H1 (cell line): Measurements from ENCODE around the gene GUCY1A2. TPM values are rescaled to one million over a fixed set of nuclear protein-coding genes. Genes with fewer than 3 reads are reported as not detected.

ENCODE experiments used
- ATF3 ChIP-seq: IDR thresholded peaks from 2 replicates; pipeline ENCODE4 v1.6.1; 2011; ENCODE audit warnings: low read depth, mild to moderate bottlenecking, low read length; ENCODE audit not compliant: insufficient read depth
- CHD7 ChIP-seq: fragments of 300-600 bp; sonication (generic); IDR thresholded peaks from 2 replicates; pipeline ENCODE4 v1.7.1; 2012; ENCODE audit warnings: low read length, moderate library complexity, mild to moderate bottlenecking, inconsistent platforms; ENCODE audit not compliant: insufficient replicate concordance
- E2F6 ChIP-seq: IDR thresholded peaks from 2 replicates; pipeline ENCODE4 v1.6.1; 2012; ENCODE audit warnings: inconsistent platforms
- POLR2AphosphoS5 ChIP-seq: IDR thresholded peaks from 2 replicates; pipeline ENCODE4 v1.6.1; 2011; ENCODE audit warnings: low read depth, low read length
- RNF2 ChIP-seq: fragments of 200-900, 300-1000 bp; sonication (generic); IDR thresholded peaks from 2 replicates; pipeline ENCODE4 v1.7.1; 2016; ENCODE audit warnings: borderline replicate concordance, low read depth, mild to moderate bottlenecking, antibody characterized with exemption, low read length; ENCODE audit not compliant: poor library complexity, severe bottlenecking; ENCODE audit errors: missing control alignments
- polyA plus RNA-seq, 7 experiments: library from polyadenylated mRNA; depleted of rRNA in 3 of 7; stranded (reverse) in 5 of 7; unstranded in 2 of 7; fragments of >200 nt in 5 of 7; fragments of 200-250 nt in 2 of 7; gene quantifications; 1 replicate in 5 of 7; 2 replicates in 1 of 7; 4 replicates in 1 of 7; pipeline versions ENCODE4 v1.2.1 to v1.2.3, GENCODE V29; 2011 to 2013; ENCODE audit warnings: missing spikeins in 2 of 7, mixed read lengths in 2 of 7
- total RNA-seq: library from RNA; stranded (reverse); fragmentation: NEBNext Ultra II Directional; extraction: Animal tissue kit (Norgen Biotek cat#: 25700); gene quantifications from 2 replicates; pipeline ENCODE4 v1.2.1, GENCODE V29; 2021

The GUCY1A2 gene
- total and polyA plus RNA-seq, 2 of the 8 experiments (the other 6 are each of a cell fraction or from before 2014, with no cell fraction given) = 0.11 to 1.9 TPM

- TF ChIP-seq CHD7 (no peak), E2F6 (no peak), RNF2 (no peak), ATF3 (no peak), POLR2AphosphoS5 (no peak)
- TF ChIP-seq, all 59 proteins: peak for 0
Measured at GRCh38 chr11:106988151-106989077, 29.9 kb downstream of the GUCY1A2 start (continued).
